Neutrophil (primary cell): Measurements from ENCODE around the gene KCNC2.

ENCODE experiments used
- H3K27ac ChIP-seq: fragments of 200-600 bp; sonication (generic); 2 replicates; pipeline ENCODE4 v1.5.1; 2016; ENCODE audit warnings: mild to moderate bottlenecking, moderate library complexity
- H3K27me3 ChIP-seq: fragments of 200-600 bp; sonication (generic); 2 replicates; pipeline ENCODE4 v1.6.0; 2016; ENCODE audit warnings: mild to moderate bottlenecking
- H3K36me3 ChIP-seq: fragments of 200-600 bp; sonication (generic); 2 replicates; pipeline ENCODE4 v1.5.1; 2017
- H3K4me1 ChIP-seq, 2 experiments: fragments of 200-600 bp in 1 of 2; sonication (generic) in 1 of 2; 1 replicate in 1 of 2; 2 replicates in 1 of 2; pipeline versions ENCODE4 v1.5.1 to v1.6.1; 2013 to 2016; ENCODE audit warnings: low read depth in 1 of 2, low read length in 1 of 2, mild to moderate bottlenecking in 1 of 2, moderate library complexity in 1 of 2; ENCODE audit not compliant: control insufficient read depth in 1 of 2, insufficient read depth in 1 of 2
- H3K4me3 ChIP-seq, 2 experiments: fragments of 200-600 bp in 1 of 2; sonication (generic) in 1 of 2; 1 replicate in 1 of 2; 2 replicates in 1 of 2; pipeline ENCODE4 v1.5.1; 2013 to 2016; ENCODE audit warnings: low read depth in 1 of 2, low read length in 1 of 2, mild to moderate bottlenecking in 1 of 2, moderate library complexity in 1 of 2
- H3K9me3 ChIP-seq: fragments of 200-600 bp; sonication (generic); 2 replicates; pipeline ENCODE4 v1.5.1; 2016
- TF ChIP-seq, protein P1 (sequence below): fragments of 200-600 bp; sonication (generic); IDR thresholded peaks from 2 replicates; pipeline ENCODE4 v1.5.1; 2016; ENCODE audit warnings: antibody characterized with exemption

Gene KCNC2

DNA sequence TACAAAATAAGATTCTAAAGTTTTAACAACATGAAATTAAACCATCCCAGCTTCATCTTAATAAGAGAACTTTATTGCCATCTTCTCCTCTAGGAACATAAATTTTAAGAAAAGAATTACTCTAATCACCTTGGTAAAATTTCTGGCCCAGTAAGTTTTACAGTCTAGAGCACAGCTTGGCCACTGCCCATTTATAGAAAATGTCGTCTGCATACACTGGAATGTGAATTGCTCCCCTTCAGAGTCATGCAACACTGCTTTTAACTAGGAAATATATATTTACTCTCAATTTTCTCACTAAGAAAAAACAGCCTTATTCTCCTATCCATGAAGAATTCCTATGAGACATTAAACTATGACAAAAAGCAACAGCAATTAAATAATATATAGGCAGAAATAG lies 48.2 kb downstream of the KCNC2 start:
- TF ChIP-seq, protein P1, sequence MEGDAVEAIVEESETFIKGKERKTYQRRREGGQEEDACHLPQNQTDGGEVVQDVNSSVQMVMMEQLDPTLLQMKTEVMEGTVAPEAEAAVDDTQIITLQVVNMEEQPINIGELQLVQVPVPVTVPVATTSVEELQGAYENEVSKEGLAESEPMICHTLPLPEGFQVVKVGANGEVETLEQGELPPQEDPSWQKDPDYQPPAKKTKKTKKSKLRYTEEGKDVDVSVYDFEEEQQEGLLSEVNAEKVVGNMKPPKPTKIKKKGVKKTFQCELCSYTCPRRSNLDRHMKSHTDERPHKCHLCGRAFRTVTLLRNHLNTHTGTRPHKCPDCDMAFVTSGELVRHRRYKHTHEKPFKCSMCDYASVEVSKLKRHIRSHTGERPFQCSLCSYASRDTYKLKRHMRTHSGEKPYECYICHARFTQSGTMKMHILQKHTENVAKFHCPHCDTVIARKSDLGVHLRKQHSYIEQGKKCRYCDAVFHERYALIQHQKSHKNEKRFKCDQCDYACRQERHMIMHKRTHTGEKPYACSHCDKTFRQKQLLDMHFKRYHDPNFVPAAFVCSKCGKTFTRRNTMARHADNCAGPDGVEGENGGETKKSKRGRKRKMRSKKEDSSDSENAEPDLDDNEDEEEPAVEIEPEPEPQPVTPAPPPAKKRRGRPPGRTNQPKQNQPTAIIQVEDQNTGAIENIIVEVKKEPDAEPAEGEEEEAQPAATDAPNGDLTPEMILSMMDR, result no peak
- Histone ChIP-seq H3K4me3 (no peak overlapping the region), H3K27ac (no peak overlapping the region), H3K9me3 (no peaks in the 10 kb centered on the region), H3K4me1 (no peaks in the 10 kb centered on the region), H3K36me3 (no peaks in the 10 kb centered on the region), H3K27me3 (no peaks in the 10 kb centered on the region)

DNA sequence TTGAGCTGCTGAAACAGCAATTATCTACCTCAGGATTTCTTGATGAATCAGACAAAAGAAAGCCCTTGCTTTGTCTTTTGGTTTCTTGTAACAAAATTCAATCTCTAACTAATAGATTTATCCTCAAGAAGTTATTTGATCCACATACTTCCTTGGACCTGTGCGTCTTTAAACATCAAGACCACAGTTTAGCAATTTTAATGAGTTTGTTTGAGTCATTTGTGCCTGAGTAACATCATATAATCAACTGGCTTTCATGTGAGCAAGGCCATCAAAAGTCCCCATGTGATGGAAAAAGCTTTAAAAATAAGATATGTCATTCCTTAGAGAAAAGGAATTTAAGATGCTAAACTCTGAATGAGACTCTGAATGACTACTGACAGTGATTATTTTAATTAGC lies 52.3 kb downstream of the KCNC2 start:
- Histone ChIP-seq H3K4me1 (no peaks in the 10 kb centered on the region), H3K4me3 (no peak overlapping the region), H3K27ac (no peak overlapping the region), H3K9me3 (no peaks in the 10 kb centered on the region), H3K27me3 (no peaks in the 10 kb centered on the region), H3K36me3 (no peaks in the 10 kb centered on the region)
- TF ChIP-seq, protein P1, result no peak

DNA sequence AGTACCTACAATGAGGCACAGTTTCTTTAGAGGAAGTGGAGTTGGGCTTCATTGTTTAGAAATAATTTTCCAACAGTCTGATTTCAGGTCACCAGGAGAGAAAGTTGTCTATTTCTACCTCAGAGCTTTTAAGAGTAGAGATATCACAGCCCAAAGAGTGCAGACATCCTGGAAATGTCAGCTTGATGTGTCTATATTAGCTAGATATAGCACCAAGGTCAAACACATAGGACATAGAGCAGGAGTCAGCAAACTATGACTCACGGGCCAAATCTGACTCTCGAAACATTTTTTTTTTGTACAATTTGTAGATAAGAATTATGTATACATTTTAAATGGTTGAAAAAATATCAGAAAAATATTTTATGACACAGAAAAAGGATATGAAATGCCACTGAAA lies 53.7 kb downstream of the KCNC2 start:
- Histone ChIP-seq H3K4me3 (no peak overlapping the region), H3K9me3 (no peaks in the 10 kb centered on the region), H3K36me3 (no peaks in the 10 kb centered on the region), H3K27ac (no peak overlapping the region), H3K4me1 (no peaks in the 10 kb centered on the region), H3K27me3 (no peaks in the 10 kb centered on the region)
- TF ChIP-seq, protein P1, result no peak

DNA sequence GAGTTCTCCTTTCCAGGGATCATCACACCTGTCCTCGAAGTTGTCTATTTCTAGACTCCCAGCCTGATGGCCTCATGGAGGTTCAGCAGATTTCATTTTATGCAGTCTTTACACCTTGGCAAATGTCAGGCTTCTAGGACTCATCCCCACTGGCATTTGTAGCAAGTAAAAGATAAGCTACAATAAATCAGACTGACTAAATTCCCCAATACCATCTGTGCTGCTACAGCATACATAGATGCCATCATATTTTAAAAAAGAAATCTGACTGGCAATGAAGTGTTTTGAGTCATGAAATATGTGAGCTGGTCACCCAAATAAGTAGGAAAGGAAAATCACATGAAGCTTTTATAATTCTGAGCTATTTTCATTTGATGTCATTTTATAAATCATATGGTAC lies 55.3 kb downstream of the KCNC2 start:
- H3K36me3 ChIP-seq, result no peaks in the 10 kb centered on the region
- H3K9me3 ChIP-seq, result no peaks in the 10 kb centered on the region
- no peaks in the 10 kb centered on the region for H3K4me1 ChIP-seq
- TF ChIP-seq, protein P1, result no peak
- no peak overlapping the region for H3K27ac ChIP-seq
- H3K4me3 ChIP-seq, result no peak overlapping the region
- H3K27me3 ChIP-seq, result no peaks in the 10 kb centered on the region

DNA sequence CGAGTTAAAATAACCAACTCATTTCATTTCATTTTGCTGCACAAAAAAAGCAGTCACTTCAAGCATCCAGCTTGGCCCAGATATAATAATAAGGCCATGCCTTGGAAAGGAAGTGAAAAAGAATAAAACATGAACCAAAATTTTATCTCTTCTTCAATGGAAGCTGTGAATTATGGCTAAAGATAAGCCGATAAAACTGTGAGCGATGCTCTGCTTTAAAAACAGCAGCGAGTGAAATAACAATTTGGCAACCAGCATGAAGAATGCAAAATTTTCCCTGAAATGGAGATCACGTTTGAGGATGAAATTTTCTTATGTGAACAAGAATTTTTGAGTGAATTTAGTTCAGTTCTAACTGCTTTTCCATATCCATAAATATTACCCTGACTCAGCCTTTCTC lies 70.4 kb downstream of the KCNC2 start:
- TF ChIP-seq, protein P1, result no peak
- no peak overlapping the region for H3K27ac ChIP-seq
- no peaks in the 10 kb centered on the region for H3K9me3 ChIP-seq
- H3K4me3 ChIP-seq, result no peak overlapping the region
- H3K27me3 ChIP-seq, result no peaks in the 10 kb centered on the region
- H3K4me1 ChIP-seq, result no peaks in the 10 kb centered on the region
- H3K36me3 ChIP-seq, result no peaks in the 10 kb centered on the region

DNA sequence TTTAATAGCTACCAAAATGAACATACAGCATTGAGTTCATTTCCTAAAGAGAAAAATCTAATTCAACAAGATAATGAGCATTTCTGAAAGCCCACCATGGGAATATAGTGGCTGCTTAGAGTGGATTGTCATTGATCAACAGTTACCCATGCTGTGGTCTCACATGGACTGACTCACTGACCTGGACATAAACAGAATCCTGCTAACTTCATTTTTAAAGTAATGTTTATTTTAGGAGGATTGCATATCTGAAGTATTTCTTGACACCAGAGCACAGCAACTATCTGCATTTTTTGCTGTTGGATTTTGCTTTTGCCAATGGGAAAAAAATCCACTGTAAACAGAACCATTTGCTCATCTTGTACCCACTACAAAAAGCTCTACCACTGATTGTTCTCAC lies 71.7 kb downstream of the KCNC2 start:
- H3K36me3 ChIP-seq, result no peaks in the 10 kb centered on the region
- TF ChIP-seq, protein P1, result no peak
- H3K4me1 ChIP-seq, result no peaks in the 10 kb centered on the region
- no peaks in the 10 kb centered on the region for H3K27me3 ChIP-seq
- no peak overlapping the region for H3K27ac ChIP-seq
- H3K4me3 ChIP-seq, result no peak overlapping the region
- H3K9me3 ChIP-seq, result no peaks in the 10 kb centered on the region
